HEK293 (cell line): ENCODE measurements around the gene NUAK1.

Experiments used
- GLI2 ChIP-seq: fragments of 450-650 bp; formaldehyde crosslinking; IDR thresholded peaks from 2 replicates; pipeline ENCODE4; 2017; ENCODE audit warnings: missing biosample characterization, missing genetic modification characterization, low read depth, borderline replicate concordance
- OVOL3 ChIP-seq: fragments of 450-650 bp; formaldehyde crosslinking; IDR thresholded peaks from 2 replicates; pipeline ENCODE4 v1.5.1; 2016; ENCODE audit warnings: missing biosample characterization, missing genetic modification characterization
- ZBTB8A ChIP-seq: fragments of 450-650 bp; formaldehyde crosslinking; IDR thresholded peaks from 2 replicates; pipeline ENCODE4 v1.5.1; 2016; ENCODE audit warnings: missing biosample characterization, missing genetic modification characterization
- ZFP3 ChIP-seq: fragments of 450-650 bp; formaldehyde crosslinking; IDR thresholded peaks from 2 replicates; pipeline ENCODE4 v1.5.1; 2016; ENCODE audit warnings: low read depth, missing biosample characterization, missing genetic modification characterization
- ZIC2 ChIP-seq: fragments of 450-650 bp; formaldehyde crosslinking; IDR thresholded peaks from 2 replicates; pipeline ENCODE4 v1.5.1; 2016; ENCODE audit warnings: missing biosample characterization, missing genetic modification characterization
- ZNF10 ChIP-seq: fragments of 450-650 bp; formaldehyde crosslinking; IDR thresholded peaks from 2 replicates; pipeline ENCODE4 v1.5.1; 2017; ENCODE audit warnings: missing biosample characterization, missing genetic modification characterization
- ZNF114 ChIP-seq: fragments of 450-650 bp; formaldehyde crosslinking; IDR thresholded peaks from 2 replicates; pipeline ENCODE4 v1.5.0; 2017; ENCODE audit warnings: missing biosample characterization, missing genetic modification characterization
- ZNF121 ChIP-seq: fragments of 450-650 bp; formaldehyde crosslinking; IDR thresholded peaks from 2 replicates; pipeline ENCODE4 v1.5.1; 2016; ENCODE audit warnings: missing biosample characterization, missing genetic modification characterization
- ZNF138 ChIP-seq: fragments of 450-650 bp; formaldehyde crosslinking; IDR thresholded peaks from 2 replicates; pipeline ENCODE4 v1.5.1; 2016; ENCODE audit warnings: missing biosample characterization, missing genetic modification characterization, borderline replicate concordance
- ZNF202 ChIP-seq: fragments of 450-650 bp; formaldehyde crosslinking; IDR thresholded peaks from 2 replicates; pipeline ENCODE4 v1.5.1; 2016; ENCODE audit warnings: missing biosample characterization, missing genetic modification characterization, borderline replicate concordance
- ZNF223 ChIP-seq: fragments of 450-650 bp; formaldehyde crosslinking; IDR thresholded peaks from 2 replicates; pipeline ENCODE4 v1.5.1; 2016; ENCODE audit warnings: missing biosample characterization, missing genetic modification characterization
- ZNF23 ChIP-seq: fragments of 450-650 bp; formaldehyde crosslinking; IDR thresholded peaks from 2 replicates; pipeline ENCODE4 v1.5.1; 2016; ENCODE audit warnings: missing biosample characterization, missing genetic modification characterization, borderline replicate concordance
- ZNF274 ChIP-seq, 2 experiments: fragments of 200-500 bp in 1 of 2; fragments of 450-650 bp in 1 of 2; sonication (Bioruptor generic) in 1 of 2; formaldehyde crosslinking in 1 of 2; IDR thresholded peaks; 2 replicates each; pipeline versions ENCODE4 v1.5.1 to v1.6.1; 2014 to 2016; ENCODE audit warnings: borderline replicate concordance in 1 of 2, inconsistent platforms in 1 of 2, low read length in 1 of 2, missing biosample characterization in 1 of 2, missing genetic modification characterization in 1 of 2
- ZNF311 ChIP-seq: fragments of 450-650 bp; formaldehyde crosslinking; IDR thresholded peaks from 2 replicates; pipeline ENCODE4 v1.5.1; 2017; ENCODE audit warnings: missing biosample characterization, missing genetic modification characterization, borderline replicate concordance
- ZNF501 ChIP-seq: fragments of 450-650 bp; formaldehyde crosslinking; IDR thresholded peaks from 2 replicates; pipeline ENCODE4 v1.5.1; 2016; ENCODE audit warnings: missing biosample characterization, missing genetic modification characterization
- ZNF549 ChIP-seq: fragments of 450-650 bp; IDR thresholded peaks from 2 replicates; pipeline ENCODE4 v1.5.1; 2018; ENCODE audit warnings: missing biosample characterization, missing genetic modification characterization, mild to moderate bottlenecking, inconsistent platforms, moderate library complexity
- ZNF555 ChIP-seq: fragments of 450-650 bp; formaldehyde crosslinking; conservative IDR thresholded peaks from 2 replicates; pipeline ENCODE4 v1.5.1; 2017; ENCODE audit warnings: missing biosample characterization, mild to moderate bottlenecking, missing genetic modification characterization, inconsistent platforms
- ZNF843 ChIP-seq: fragments of 450-650 bp; formaldehyde crosslinking; IDR thresholded peaks from 2 replicates; pipeline ENCODE4 v1.5.1; 2016; ENCODE audit warnings: missing biosample characterization, missing genetic modification characterization
- TF ChIP-seq, protein P1 (sequence below): fragments of 450-650 bp; formaldehyde crosslinking; IDR thresholded peaks from 2 replicates; pipeline ENCODE4 v1.5.1; 2016; ENCODE audit warnings: missing biosample characterization, missing genetic modification characterization
- TF ChIP-seq, protein P2 (sequence below): fragments of 450-650 bp; formaldehyde crosslinking; IDR thresholded peaks from 2 replicates; pipeline ENCODE4 v1.5.1; 2016; ENCODE audit warnings: missing biosample characterization, missing genetic modification characterization
- TF ChIP-seq, protein P3 (sequence below): fragments of 450-650 bp; formaldehyde crosslinking; IDR thresholded peaks from 2 replicates; pipeline ENCODE4 v1.5.1; 2016; ENCODE audit warnings: missing biosample characterization, missing genetic modification characterization
- TF ChIP-seq, protein P4 (sequence below): fragments of 450-650 bp; formaldehyde crosslinking; IDR thresholded peaks from 2 replicates; pipeline ENCODE4 v1.5.1; 2016; ENCODE audit warnings: missing biosample characterization, missing genetic modification characterization
- TF ChIP-seq, protein P5 (sequence below): fragments of 450-650 bp; formaldehyde crosslinking; IDR thresholded peaks from 2 replicates; pipeline ENCODE4 v1.5.1; 2016; ENCODE audit warnings: missing biosample characterization, missing genetic modification characterization, borderline replicate concordance
- TF ChIP-seq, protein P6 (sequence below): sonication (generic); formaldehyde crosslinking; IDR thresholded peaks from 2 replicates; pipeline ENCODE4 v1.8.1; 2022; ENCODE audit warnings: mild to moderate bottlenecking, moderate library complexity, missing genetic modification reagents

NUAK1 gene

DNA sequence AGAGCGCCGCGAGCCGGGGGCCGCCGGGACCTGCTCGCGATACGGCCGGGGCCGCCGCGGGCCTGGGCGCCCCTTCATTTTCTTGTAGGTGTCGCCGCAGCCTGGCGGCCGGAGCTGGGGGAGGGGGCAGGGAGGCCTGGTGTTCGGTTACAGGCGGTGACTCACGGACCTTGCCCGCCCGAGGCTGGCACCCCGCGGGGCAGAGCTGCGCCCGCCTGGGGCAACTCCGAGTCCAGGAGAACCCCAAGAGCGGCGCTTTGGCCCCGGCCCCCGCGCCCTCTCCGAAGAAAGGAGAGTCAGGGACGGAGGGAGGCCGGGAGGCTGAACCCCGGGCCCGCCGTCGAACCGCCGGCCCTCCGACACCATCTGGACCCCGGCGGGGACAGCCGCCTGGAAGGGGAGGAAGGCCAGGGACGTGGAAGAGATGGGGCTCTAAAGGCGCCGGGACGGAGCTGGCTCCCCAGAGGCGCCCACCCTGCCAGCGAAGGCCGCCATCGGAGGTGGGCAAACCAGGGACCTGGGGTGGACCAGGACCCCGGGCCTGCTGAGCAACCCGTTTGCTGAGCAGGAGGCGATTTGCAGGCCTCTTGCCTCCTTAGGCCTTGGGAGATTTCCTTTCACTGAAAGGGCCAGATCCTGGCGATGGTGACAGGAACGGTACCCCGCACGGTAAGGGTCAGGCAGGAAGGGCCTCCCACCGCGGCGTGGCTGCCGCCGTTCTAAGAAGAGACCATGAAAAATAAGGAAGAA is 843 bp upstream of the NUAK1 start (continued):
- TF ChIP-seq, protein P1, sequence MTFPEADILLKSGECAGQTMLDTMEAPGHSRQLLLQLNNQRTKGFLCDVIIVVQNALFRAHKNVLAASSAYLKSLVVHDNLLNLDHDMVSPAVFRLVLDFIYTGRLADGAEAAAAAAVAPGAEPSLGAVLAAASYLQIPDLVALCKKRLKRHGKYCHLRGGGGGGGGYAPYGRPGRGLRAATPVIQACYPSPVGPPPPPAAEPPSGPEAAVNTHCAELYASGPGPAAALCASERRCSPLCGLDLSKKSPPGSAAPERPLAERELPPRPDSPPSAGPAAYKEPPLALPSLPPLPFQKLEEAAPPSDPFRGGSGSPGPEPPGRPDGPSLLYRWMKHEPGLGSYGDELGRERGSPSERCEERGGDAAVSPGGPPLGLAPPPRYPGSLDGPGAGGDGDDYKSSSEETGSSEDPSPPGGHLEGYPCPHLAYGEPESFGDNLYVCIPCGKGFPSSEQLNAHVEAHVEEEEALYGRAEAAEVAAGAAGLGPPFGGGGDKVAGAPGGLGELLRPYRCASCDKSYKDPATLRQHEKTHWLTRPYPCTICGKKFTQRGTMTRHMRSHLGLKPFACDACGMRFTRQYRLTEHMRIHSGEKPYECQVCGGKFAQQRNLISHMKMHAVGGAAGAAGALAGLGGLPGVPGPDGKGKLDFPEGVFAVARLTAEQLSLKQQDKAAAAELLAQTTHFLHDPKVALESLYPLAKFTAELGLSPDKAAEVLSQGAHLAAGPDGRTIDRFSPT: peak; percentile 97
- TF ChIP-seq ZNF501 (tag by site-specific recombination) (peak; percentile 55; the same call in 1 of the 2 replicates), ZNF114 (no peak), ZNF10 (tag by site-specific recombination) (no peak), ZNF843 (tag by site-specific recombination) (peak; percentile 61), ZNF23 (tag by site-specific recombination) (no peak), ZNF202 (tag by site-specific recombination) (0 out of 2 replicates have a peak, but pooled peaks have one; percentile 47), ZBTB8A (tag by site-specific recombination) (peak; percentile 85), ZNF121 (tag by site-specific recombination) (no peak; the same call in 1 of the 2 replicates), ZNF311 (tag by site-specific recombination) (no peak), ZNF549 (no peak), ZNF223 (tag by site-specific recombination) (no peak), GLI2 (tag by site-specific recombination) (no peak), ZFP3 (no peak), ZNF138 (tag by site-specific recombination) (no peak), ZNF274 (IDR thresholded peaks at IDR 0.05; ENCODE audit: low read length) (no peak), ZNF274 (tag by site-specific recombination; IDR thresholded peaks at IDR 0.05; ENCODE audit: borderline replicate concordance) (no peak), OVOL3 (no peak), ZIC2 (peak; percentile 76), ZNF555 (tag by site-specific recombination) (no peak)
- TF ChIP-seq, protein P2, sequence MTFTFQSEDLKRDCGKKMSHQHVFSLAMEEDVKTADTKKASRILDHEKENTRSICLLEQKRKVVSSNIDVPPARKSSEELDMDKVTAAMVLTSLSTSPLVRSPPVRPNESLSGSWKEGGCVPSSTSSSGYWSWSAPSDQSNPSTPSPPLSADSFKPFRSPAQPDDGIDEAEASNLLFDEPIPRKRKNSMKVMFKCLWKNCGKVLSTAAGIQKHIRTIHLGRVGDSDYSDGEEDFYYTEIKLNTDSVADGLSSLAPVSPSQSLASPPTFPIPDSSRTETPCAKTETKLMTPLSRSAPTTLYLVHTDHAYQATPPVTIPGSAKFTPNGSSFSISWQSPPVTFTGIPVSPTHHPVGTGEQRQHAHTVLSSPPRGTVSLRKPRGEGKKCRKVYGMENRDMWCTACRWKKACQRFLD: no peak
- TF ChIP-seq, protein P3, sequence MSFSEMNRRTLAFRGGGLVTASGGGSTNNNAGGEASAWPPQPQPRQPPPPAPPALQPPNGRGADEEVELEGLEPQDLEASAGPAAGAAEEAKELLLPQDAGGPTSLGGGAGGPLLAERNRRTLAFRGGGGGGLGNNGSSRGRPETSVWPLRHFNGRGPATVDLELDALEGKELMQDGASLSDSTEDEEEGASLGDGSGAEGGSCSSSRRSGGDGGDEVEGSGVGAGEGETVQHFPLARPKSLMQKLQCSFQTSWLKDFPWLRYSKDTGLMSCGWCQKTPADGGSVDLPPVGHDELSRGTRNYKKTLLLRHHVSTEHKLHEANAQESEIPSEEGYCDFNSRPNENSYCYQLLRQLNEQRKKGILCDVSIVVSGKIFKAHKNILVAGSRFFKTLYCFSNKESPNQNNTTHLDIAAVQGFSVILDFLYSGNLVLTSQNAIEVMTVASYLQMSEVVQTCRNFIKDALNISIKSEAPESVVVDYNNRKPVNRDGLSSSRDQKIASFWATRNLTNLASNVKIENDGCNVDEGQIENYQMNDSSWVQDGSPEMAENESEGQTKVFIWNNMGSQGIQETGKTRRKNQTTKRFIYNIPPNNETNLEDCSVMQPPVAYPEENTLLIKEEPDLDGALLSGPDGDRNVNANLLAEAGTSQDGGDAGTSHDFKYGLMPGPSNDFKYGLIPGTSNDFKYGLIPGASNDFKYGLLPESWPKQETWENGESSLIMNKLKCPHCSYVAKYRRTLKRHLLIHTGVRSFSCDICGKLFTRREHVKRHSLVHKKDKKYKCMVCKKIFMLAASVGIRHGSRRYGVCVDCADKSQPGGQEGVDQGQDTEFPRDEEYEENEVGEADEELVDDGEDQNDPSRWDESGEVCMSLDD (tag by site-specific recombination): peak; percentile 88
- TF ChIP-seq, protein P4, sequence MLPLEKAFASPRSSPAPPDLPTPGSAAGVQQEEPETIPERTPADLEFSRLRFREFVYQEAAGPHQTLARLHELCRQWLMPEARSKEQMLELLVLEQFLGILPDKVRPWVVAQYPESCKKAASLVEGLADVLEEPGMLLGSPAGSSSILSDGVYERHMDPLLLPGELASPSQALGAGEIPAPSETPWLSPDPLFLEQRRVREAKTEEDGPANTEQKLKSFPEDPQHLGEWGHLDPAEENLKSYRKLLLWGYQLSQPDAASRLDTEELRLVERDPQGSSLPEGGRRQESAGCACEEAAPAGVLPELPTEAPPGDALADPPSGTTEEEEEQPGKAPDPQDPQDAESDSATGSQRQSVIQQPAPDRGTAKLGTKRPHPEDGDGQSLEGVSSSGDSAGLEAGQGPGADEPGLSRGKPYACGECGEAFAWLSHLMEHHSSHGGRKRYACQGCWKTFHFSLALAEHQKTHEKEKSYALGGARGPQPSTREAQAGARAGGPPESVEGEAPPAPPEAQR (tag by site-specific recombination): no peak
- TF ChIP-seq, protein P5, sequence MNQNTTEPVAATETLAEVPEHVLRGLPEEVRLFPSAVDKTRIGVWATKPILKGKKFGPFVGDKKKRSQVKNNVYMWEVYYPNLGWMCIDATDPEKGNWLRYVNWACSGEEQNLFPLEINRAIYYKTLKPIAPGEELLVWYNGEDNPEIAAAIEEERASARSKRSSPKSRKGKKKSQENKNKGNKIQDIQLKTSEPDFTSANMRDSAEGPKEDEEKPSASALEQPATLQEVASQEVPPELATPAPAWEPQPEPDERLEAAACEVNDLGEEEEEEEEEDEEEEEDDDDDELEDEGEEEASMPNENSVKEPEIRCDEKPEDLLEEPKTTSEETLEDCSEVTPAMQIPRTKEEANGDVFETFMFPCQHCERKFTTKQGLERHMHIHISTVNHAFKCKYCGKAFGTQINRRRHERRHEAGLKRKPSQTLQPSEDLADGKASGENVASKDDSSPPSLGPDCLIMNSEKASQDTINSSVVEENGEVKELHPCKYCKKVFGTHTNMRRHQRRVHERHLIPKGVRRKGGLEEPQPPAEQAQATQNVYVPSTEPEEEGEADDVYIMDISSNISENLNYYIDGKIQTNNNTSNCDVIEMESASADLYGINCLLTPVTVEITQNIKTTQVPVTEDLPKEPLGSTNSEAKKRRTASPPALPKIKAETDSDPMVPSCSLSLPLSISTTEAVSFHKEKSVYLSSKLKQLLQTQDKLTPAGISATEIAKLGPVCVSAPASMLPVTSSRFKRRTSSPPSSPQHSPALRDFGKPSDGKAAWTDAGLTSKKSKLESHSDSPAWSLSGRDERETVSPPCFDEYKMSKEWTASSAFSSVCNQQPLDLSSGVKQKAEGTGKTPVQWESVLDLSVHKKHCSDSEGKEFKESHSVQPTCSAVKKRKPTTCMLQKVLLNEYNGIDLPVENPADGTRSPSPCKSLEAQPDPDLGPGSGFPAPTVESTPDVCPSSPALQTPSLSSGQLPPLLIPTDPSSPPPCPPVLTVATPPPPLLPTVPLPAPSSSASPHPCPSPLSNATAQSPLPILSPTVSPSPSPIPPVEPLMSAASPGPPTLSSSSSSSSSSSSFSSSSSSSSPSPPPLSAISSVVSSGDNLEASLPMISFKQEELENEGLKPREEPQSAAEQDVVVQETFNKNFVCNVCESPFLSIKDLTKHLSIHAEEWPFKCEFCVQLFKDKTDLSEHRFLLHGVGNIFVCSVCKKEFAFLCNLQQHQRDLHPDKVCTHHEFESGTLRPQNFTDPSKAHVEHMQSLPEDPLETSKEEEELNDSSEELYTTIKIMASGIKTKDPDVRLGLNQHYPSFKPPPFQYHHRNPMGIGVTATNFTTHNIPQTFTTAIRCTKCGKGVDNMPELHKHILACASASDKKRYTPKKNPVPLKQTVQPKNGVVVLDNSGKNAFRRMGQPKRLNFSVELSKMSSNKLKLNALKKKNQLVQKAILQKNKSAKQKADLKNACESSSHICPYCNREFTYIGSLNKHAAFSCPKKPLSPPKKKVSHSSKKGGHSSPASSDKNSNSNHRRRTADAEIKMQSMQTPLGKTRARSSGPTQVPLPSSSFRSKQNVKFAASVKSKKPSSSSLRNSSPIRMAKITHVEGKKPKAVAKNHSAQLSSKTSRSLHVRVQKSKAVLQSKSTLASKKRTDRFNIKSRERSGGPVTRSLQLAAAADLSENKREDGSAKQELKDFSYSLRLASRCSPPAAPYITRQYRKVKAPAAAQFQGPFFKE: no peak
- TF ChIP-seq, protein P6, sequence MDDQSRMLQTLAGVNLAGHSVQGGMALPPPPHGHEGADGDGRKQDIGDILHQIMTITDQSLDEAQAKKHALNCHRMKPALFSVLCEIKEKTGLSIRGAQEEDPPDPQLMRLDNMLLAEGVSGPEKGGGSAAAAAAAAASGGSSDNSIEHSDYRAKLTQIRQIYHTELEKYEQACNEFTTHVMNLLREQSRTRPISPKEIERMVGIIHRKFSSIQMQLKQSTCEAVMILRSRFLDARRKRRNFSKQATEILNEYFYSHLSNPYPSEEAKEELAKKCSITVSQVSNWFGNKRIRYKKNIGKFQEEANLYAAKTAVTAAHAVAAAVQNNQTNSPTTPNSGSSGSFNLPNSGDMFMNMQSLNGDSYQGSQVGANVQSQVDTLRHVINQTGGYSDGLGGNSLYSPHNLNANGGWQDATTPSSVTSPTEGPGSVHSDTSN: no peak
